Chondrocyte (in vitro differentiated cells): ENCODE measurements around the gene ZNF556. TPM values are rescaled to one million over a fixed set of nuclear protein-coding genes. Genes with fewer than 3 reads are reported as not detected.

Source experiments
- DNase-seq: peaks from one replicate; pipeline ENCODE4 v3.0.0; 2021; ENCODE audit warnings: mixed read lengths, low spot score
- H3K27ac Mint-ChIP-seq: one replicate; pipeline ENCODE4 v1.8.0; 2021; ENCODE audit warnings: mild to moderate bottlenecking, moderate library complexity, mixed read lengths; ENCODE audit not compliant: unreplicated experiment
- H3K27me3 Mint-ChIP-seq: 2 replicates; pipeline ENCODE4 v1.8.0; 2021; ENCODE audit warnings: low read depth, mixed read lengths
- H3K36me3 Mint-ChIP-seq: 2 replicates; pipeline ENCODE4 v1.8.0; 2021; ENCODE audit warnings: low read depth, mixed read lengths
- H3K4me1 Mint-ChIP-seq: 2 replicates; pipeline ENCODE4 v1.8.0; 2021; ENCODE audit warnings: low read depth, mild to moderate bottlenecking, mixed read lengths
- H3K4me3 Mint-ChIP-seq: one replicate; pipeline ENCODE4 v1.8.0; 2021; ENCODE audit warnings: mild to moderate bottlenecking, moderate library complexity, mixed read lengths; ENCODE audit not compliant: unreplicated experiment
- H3K9me3 Mint-ChIP-seq: 2 replicates; pipeline ENCODE4 v1.8.0; 2021; ENCODE audit warnings: low read depth, mixed read lengths
- CTCF ChIP-seq: fragments of 200-600 bp; sonication (generic); IDR thresholded peaks from 2 replicates; pipeline ENCODE4 v1.5.0; 2021; ENCODE audit warnings: antibody characterized with exemption, mild to moderate bottlenecking, moderate library complexity
- total RNA-seq: library from RNA; stranded (reverse); gene quantifications from 3 replicates; pipeline ENCODE4 v1.2.1, GENCODE V29; 2021

Gene ZNF556
- total RNA-seq, 1 donor from 2014 or later, result not detected

- no peak overlapping the region for H3K27ac Mint-ChIP-seq
These were observed 59.9 kb downstream of the ZNF556 start for GRCh38 chr19:2927032-2927430.

More at GRCh38 chr19:2927032-2927430, 59.9 kb downstream of the ZNF556 start:
- no peaks in the 10 kb centered on the region for H3K27me3 Mint-ChIP-seq
- H3K4me1 Mint-ChIP-seq, result no peaks in the 10 kb centered on the region
- peaks cover 11% of the 10 kb centered on the region for H3K36me3 Mint-ChIP-seq
- H3K4me3 Mint-ChIP-seq, result no peak overlapping the region
- TF ChIP-seq CTCF, result no peak
- peaks cover 10% of the 10 kb centered on the region for H3K9me3 Mint-ChIP-seq
- DNase-seq, result no peak

Other genes starting within 250 kb of the ZNF556 start
- gene GNG7, start 164.6 kb upstream of the ZNF556 start, total RNA-seq, result 1.9 to 3.6 TPM (median 2.5 TPM) in 3 replicates
- gene DIRAS1, start 146.0 kb upstream of the ZNF556 start, total RNA-seq, result 14.1 to 20.9 TPM (median 20.2 TPM) in 3 replicates
- 28.2 to 34.0 TPM (median 32.7 TPM) in 3 replicates for gene SLC39A3, start 127.3 kb upstream of the ZNF556 start, total RNA-seq
- gene SGTA, start 84.1 kb upstream of the ZNF556 start, total RNA-seq, result 36.6 to 42.2 TPM (median 37.7 TPM) in 3 replicates
- gene THOP1, start 81.8 kb upstream of the ZNF556 start, total RNA-seq, result 46.9 to 78.0 TPM (median 48.4 TPM) in 3 replicates
- gene ZNF554, start 47.5 kb upstream of the ZNF556 start, total RNA-seq, result 4.1 to 4.5 TPM (median 4.4 TPM) in 3 replicates
- gene ZNF555, start 25.9 kb upstream of the ZNF556 start, total RNA-seq, result 7.4 to 9.2 TPM (median 8.5 TPM) in 3 replicates
- 2.2 to 2.9 TPM (median 2.2 TPM) in 3 replicates for gene ZNF57, start 33.6 kb downstream of the ZNF556 start, total RNA-seq
- 2.9 to 4.1 TPM (median 3.6 TPM) in 3 replicates for gene ZNF77, start 77.6 kb downstream of the ZNF556 start, total RNA-seq
- 0.36 to 1.1 TPM (median 0.55 TPM) in 3 replicates for gene TLE6, start 110.2 kb downstream of the ZNF556 start, total RNA-seq
- 12.3 to 14.1 TPM (median 13.7 TPM) in 3 replicates for gene TLE2, start 161.9 kb downstream of the ZNF556 start, total RNA-seq
- 223 to 306 TPM (median 303 TPM) in 3 replicates for gene TLE5, start 195.2 kb downstream of the ZNF556 start, total RNA-seq
- gene GNA11, start 227.0 kb downstream of the ZNF556 start, total RNA-seq, result 62.1 to 68.9 TPM (median 68.1 TPM) in 3 replicates